ENCODE results near the gene L3MBTL1.
A peak's percentile ranks its signal among the peaks of the same experiment; 100 is the strongest.
"Not testable (repeated sequence)": the region's sequence is repeated elsewhere in the genome, so short reads cannot be mapped to it uniquely, and the experiment has no call there.

The L3MBTL1 gene

GRCh38 chr20:43472671-43473380, 34.7 kb upstream of the L3MBTL1 start:
- FAIRE-seq (no peak), DNase-seq (ENCODE audit: insufficient read length, low spot score) (no peak)

GRCh38 chr20:43473381-43473704, 34.2 kb upstream of the L3MBTL1 start:
- DNase-seq (ENCODE audit: insufficient read length, low spot score) (no peak), FAIRE-seq (no peak)
- no peak for TF ChIP-seq POLR2A (IDR thresholded peaks at IDR 0.05; ENCODE audit: low read depth, low read length)

More at GRCh38 chr20:43472671-43473380, 34.7 kb upstream of the L3MBTL1 start:
- no peak for TF ChIP-seq POLR2A (IDR thresholded peaks at IDR 0.05; ENCODE audit: low read depth, low read length)

GRCh38 chr20:43477193-43477592, 30.3 kb upstream of the L3MBTL1 start:
- FAIRE-seq: no peak
- DNase-seq (ENCODE audit: insufficient read length, low spot score): no peak
- no peak for TF ChIP-seq POLR2A (IDR thresholded peaks at IDR 0.05; ENCODE audit: low read depth, low read length)

- no peak for TF ChIP-seq POLR2A (IDR thresholded peaks at IDR 0.05; ENCODE audit: low read depth, low read length)
- FAIRE-seq (no peak), DNase-seq (ENCODE audit: insufficient read length, low spot score) (no peak)
Measured at GRCh38 chr20:43477619-43478018, 29.9 kb upstream of the L3MBTL1 start.

GRCh38 chr20:43490038-43490437, 17.5 kb upstream of the L3MBTL1 start:
- no peak for TF ChIP-seq POLR2A (IDR thresholded peaks at IDR 0.05; ENCODE audit: low read depth, low read length)
- DNase-seq (ENCODE audit: insufficient read length, low spot score) (no peak), FAIRE-seq (no peak)

GRCh38 chr20:43492101-43492500, 15.4 kb upstream of the L3MBTL1 start:
- DNase-seq (ENCODE audit: insufficient read length, low spot score): no peak
- no peak for FAIRE-seq

GRCh38 chr20:43495388-43495787, 12.1 kb upstream of the L3MBTL1 start:
- DNase-seq (ENCODE audit: insufficient read length, low spot score) (no peak), FAIRE-seq (no peak)

More at GRCh38 chr20:43492101-43492500, 15.4 kb upstream of the L3MBTL1 start:
- TF ChIP-seq POLR2A (IDR thresholded peaks at IDR 0.05; ENCODE audit: low read depth, low read length): no peak

GRCh38 chr20:43502021-43502420, 5.5 kb upstream of the L3MBTL1 start:
- not testable (repeated sequence) for FAIRE-seq; DNase-seq (ENCODE audit: insufficient read length, low spot score)

More at GRCh38 chr20:43495388-43495787, 12.1 kb upstream of the L3MBTL1 start:
- TF ChIP-seq POLR2A (IDR thresholded peaks at IDR 0.05; ENCODE audit: low read depth, low read length): no peak

- FAIRE-seq (no peak), DNase-seq (ENCODE audit: insufficient read length, low spot score) (no peak)
- TF ChIP-seq POLR2A (IDR thresholded peaks at IDR 0.05; ENCODE audit: low read depth, low read length): no peak
Measured at GRCh38 chr20:43506238-43506637, 1.3 kb upstream of the L3MBTL1 start.

GRCh38 chr20:43508106-43508505, 609 bp downstream of the L3MBTL1 start:
- FAIRE-seq (no peak), DNase-seq (ENCODE audit: insufficient read length, low spot score) (no peak)
- TF ChIP-seq POLR2A (IDR thresholded peaks at IDR 0.05; ENCODE audit: low read depth, low read length): no peak

GRCh38 chr20:43508604-43509040, 1.1 kb downstream of the L3MBTL1 start:
- DNase-seq (ENCODE audit: insufficient read length, low spot score): no peak
- FAIRE-seq: no peak

GRCh38 chr20:43511879-43512278, 4.4 kb downstream of the L3MBTL1 start:
- DNase-seq (ENCODE audit: insufficient read length, low spot score): no peak
- FAIRE-seq: no peak

More at GRCh38 chr20:43508604-43509040, 1.1 kb downstream of the L3MBTL1 start:
- TF ChIP-seq POLR2A (IDR thresholded peaks at IDR 0.05; ENCODE audit: low read depth, low read length): no peak

GRCh38 chr20:43513372-43513930, 6.0 kb downstream of the L3MBTL1 start:
- DNase-seq (ENCODE audit: insufficient read length, low spot score) (no peak), FAIRE-seq (no peak)
- TF ChIP-seq POLR2A (IDR thresholded peaks at IDR 0.05; ENCODE audit: low read depth, low read length): no peak; the same call in 1 of the 2 replicates

More at GRCh38 chr20:43511879-43512278, 4.4 kb downstream of the L3MBTL1 start:
- TF ChIP-seq POLR2A (IDR thresholded peaks at IDR 0.05; ENCODE audit: low read depth, low read length): no peak

GRCh38 chr20:43513931-43514647, 6.6 kb downstream of the L3MBTL1 start:
- no peak for FAIRE-seq

More at GRCh38 chr20:43513931-43514647, 6.6 kb downstream of the L3MBTL1 start:
- peak; percentile 80 for DNase-seq (ENCODE audit: insufficient read length, low spot score)
- peak; percentile 74 for TF ChIP-seq POLR2A (IDR thresholded peaks at IDR 0.05; ENCODE audit: low read depth, low read length)

All from H54 (cell line).